NCI-H128 (cell line): ENCODE measurements around the gene STX16.

ENCODE experiments used
- DNase-seq: peaks from one replicate; lab custom pipeline; 2025; ENCODE audit not compliant: unreplicated experiment; lab: John Stamatoyannopoulos, UW

STX16 gene

DNA sequence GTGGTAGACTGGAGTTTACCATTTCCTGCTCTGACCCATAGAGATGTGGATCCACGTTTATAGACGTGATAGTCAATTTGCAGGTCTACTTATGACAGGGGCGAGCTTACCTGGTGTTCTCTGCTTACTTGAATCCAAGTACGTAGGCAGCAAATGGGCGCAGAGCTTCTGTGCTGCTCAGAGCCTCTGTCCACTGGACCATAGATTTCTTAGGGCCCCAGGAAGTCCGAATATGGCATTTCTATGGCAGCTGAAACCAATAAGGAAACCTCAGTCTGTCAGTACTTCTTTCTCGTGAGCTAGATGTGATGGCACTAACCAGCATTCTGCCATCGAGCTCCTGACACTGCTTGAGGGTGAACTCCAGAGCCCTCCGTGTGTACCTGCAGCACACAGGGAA is 22.0 kb downstream of the STX16 start:
- no peak for DNase-seq

DNA sequence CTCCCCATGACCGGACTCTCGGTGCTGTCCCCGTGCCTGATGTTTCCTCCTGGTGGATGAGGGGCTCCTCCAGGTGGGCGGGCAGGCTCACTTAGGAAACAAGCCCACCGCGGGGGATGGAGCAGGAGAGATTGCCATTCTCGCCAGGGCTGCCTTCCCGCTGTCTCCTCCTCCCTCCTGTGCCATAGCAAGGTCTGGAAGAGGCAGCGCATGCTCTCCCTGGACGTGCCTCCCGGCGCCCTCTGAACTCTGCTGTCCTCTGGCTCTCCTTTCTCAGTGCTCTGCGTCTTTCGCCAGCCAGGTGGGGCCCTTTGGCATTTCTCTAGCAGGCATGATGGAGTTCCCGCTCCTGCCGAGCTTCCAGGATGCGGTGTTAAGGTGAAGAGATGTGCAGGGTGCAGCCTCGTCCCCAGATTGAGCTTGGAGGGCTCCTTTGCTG is 24.1 kb downstream of the STX16 start:
- no peak for DNase-seq

DNA sequence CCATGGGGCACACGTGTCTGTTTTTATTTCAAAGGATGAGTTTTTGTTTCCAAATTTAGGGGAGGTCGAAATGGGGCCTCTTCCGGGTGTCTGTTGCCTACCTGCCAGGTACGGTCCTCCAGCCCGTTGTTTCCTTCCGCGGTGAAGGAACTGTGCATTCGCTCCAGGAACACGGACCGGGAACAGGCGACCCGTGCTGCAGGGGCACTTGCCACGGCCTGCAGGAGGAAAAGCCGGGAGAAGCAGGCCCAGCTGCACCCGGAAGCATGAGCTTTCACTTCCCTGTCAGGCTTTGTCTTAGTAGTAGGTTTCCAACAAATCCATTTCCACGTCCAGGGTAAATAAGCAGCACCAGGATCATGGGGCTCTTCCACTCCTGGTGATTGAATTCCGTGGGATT is 24.6 kb downstream of the STX16 start:
- DNase-seq = no peak

DNA sequence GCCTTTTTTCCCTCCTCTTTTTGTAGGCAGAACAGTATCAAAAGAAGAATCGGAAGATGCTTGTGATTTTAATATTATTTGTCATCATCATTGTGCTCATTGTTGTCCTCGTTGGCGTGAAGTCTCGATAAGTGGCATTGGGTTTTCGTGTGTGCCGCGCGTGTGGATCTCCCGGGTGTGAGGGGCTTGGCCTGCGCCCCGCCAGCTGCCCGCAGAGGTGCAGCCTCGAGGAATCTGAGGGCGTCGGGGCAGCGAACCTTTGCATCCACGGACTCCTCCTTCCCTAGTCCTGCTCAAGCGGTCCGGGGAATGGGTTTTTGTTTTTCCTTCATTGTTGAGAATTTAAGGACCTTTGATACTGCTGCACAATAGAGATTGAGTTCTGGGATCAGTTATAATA is 25.1 kb downstream of the STX16 start:
- no peak for DNase-seq

DNA sequence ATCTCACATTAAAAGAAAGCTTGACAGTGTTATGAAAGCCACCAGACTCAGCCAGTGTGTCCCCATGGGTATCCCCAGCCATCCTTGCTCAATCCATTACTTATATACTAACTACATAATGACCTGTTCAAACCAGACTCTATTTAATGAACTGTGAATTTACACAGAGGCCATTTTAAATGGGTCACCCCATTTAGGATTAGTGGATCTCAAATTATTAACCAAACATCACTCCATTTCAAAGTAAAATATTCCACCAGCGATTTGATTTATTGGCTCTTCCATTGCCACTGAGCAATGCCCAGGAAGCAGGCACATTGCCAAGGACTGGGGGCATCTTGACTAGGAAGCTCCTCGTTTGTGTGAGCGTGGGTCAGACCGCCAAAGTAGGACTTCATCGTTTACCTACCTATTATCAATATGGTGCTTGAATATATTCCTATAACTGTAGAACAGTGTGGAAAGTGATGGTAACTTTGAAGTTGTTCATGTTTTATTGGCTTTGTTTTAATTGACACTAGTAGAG is 26.1 kb downstream of the STX16 start:
- no peak for DNase-seq

DNA sequence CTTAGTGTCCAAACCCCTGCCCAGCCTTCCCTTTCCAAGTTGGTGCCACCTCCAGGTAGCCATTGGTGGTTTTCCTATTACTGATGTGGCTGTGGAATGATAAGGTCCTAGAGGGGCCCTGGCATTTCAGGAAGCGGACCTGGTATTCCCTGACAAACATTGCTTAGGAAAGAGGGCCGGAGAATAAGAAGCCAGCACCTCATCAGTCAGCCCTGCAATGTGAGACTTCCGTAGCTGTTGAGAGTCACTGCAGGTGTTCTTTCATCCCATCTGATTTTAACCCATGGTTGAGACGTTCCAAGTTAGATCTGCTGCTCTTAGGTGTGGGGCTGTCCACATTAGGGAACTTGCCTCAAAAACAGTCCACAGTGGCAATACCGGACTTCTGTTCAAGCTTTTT is 26.7 kb downstream of the STX16 start:
- DNase-seq = no peak

DNA sequence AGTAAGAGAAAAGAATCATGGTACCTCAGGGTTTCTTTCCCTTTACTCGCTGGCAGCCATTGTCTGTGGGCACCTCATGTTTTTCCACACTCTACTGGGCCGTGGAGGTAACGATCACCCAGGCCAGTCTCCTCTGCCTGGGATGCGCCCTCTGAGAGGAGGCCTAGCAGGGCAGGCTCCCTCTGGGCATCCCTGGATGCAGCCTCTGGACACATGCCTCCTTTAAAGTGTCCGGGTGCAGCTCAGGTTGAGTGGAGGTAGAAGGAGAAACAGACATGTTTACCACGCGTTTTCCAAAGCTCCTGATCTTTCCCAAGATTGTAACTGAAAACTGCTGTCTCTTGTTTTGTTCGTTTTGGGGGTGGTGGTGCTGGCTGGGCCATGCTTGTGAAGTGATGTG is 27.7 kb downstream of the STX16 start:
- no peak for DNase-seq

DNA sequence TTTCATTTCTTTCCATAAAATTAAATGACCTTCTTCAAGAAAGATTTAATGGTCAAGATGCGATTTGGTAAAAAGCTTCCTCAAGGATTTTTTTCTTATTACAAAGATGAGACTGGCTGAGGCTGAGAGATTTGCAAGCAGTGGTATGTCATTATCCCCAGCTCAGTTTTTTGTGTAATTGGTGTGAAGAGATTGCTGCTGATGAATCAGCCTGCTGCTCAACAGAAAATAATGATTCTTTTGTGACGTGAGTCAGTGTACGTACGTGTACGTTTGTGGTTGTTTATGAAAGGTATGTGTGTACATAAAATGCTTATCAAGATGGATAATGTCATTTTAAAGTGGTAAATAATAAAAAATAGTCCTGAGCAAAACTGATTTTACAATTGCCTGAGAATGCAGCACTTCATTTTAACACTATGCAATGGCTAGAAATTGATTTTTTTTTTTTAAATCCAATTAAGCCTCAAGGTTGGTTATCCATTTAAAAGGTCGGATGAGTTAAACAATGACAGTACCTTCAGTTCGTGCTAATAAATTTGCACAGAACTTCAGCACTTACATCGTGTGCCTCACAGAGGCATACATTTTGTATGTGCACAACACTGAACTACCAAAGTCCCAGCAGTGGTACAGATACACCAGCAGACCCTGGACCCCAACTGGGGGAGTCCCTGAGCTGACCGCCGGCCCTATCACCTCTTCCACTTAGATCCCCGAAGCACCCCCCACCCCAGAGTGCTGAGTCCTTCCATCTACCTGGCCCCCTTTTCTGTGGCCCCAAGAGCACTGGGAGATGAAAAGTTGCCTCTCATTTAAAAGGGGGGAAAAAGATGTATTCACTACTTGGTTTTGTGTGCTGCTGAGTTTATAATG is 31.8 kb downstream of the STX16 start:
- no peak for DNase-seq

DNA sequence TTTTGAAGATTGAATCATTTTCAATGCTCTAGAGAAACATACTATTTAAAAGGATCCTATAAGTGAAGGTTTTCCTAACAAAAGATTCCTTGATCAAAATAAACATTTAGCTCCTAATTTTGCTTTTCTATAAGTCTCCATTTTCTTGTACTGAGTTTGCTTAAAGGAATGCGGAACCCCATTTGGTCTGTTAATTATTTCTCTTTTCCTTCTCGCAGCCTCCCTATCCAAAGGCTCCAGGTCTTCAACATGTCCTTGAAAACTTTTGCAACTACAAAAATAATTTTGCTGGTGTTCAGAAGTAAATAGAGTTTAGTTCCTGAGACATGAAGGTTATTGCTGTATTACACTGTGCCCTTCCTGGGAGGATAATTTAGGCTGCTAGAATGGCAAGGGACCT is 33.2 kb downstream of the STX16 start:
- DNase-seq = no peak

DNA sequence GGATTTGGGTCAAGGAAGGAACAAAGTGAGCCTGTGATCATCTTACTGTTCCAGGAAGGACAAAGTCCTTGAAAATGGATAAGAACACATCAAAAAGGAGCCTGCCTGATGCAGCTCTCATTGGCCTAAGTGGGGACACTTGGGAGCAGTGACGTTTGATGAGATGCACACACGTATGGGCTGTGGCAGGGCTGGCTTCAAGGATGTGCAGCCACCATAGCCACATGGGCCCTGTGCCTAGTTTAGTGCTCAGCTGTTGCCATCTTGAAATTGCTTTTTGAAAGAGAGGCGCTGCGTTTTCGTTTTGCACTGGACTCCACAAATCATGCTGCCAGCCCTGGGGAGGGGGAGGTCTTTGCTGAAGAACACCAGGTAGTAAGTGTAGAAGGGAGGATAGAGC is 34.9 kb downstream of the STX16 start:
- DNase-seq = no peak

DNA sequence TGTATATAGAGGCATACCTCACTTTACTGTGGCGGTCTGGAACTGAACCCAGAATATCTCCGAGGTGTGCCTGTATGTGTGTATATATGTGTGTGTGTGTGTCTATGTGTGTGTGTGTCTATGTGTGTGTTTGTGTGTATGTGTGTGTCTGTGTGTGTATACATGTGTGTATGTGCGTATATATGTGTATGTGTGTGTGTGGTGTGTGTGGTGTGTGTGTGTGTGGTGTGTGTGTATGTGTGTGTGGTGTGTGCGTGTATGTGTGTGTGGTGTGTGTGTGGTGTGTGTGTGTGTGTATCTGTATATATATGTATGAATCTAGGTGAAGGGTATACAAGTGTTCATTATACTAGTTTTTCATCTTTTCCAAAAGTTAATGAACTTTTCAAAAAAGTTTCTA is 37.3 kb downstream of the STX16 start:
- no peak for DNase-seq

DNA sequence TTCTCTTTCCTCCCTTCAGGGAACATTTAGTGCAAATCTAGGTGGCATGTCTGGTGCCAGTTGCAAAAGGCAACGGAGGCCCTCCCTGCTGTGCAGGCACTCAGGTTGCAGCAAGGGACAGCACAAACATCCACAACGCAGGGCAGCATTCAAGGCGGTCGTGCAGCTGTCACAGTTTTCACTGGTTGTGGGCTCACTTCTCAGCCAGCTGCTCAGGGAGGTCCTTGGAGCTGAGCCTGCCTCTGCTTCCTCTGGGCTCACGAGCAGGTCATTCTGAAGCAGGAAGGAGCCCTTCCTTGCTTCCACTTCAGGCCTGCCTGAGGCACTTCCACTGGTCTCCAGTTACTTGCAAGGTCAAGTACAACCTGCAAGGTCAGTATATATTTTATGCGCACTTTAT is 37.8 kb downstream of the STX16 start:
- no peak for DNase-seq

DNA sequence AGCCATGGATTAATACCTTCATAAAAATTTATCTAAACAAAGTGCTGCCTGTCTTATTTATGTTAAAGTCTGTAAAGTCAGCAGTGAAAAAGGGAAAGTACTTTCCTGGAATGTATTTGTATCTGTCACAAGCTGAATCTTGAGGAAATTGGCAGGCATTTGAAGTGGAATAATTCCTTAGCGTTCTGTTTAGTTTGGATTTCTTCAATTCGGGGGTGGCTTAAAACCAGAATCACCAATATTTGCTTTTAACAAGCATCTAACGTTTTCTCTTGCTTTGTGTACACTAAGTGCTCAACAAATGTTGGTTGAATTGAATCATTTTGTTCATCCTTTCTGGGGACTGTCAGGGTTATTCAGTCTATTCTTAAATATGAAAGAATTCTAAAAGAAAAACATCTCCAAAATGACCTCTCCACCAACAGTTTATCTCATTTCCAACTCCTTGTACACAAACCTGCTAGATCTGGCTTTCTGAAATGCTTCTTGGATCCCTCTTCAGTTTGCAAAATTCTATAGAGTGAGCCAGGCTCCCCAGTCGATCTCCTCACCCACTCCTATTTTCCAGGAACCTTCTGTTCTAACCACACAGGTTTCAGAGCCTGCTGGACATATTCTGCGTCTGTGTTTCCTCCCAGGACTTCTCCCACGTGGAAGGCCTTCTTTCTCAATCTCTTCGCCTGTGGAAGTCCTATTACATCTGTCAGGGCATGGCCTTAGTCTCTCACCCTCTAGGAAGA is 39.5 kb downstream of the STX16 start:
- DNase-seq = no peak

DNA sequence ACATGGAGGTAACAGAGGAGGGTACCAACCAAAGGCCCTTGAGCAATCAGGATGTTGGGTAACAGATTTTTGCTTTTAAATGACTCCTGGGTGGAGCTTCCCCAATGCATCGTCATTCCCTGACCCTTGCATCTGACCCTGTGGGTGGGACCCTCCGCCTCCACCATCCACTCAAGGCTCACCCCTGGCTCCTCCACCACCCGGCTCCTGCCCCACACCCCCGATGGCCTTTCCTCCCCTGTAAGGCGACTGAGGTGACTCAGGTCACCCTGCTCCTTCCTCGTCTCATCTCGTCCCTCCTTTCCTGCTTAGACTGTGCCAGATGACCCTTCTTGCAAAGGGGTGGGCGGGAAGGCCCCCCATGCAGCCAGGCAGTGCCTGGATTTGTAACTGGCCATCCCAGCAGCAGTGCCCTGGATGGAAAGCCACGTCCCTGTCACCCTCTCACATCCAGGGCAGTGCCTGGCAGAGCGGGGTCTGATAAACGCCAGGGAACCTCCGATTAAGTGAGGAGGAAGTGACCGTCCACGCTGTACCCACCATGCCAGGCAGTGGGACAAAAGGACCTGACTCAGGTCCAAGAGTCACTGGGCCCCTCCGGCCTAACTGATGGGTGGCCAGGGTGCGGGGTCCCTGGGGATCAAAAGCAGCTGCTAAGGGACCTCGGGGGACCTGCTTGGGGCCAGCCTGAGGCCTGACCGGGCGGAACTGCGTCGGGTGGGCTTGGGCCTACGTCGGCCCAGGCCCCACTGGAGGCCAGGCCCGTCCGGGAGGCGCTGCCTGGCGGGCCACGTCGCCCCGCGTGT is 40.9 kb downstream of the STX16 start:
- no peak for DNase-seq

DNA sequence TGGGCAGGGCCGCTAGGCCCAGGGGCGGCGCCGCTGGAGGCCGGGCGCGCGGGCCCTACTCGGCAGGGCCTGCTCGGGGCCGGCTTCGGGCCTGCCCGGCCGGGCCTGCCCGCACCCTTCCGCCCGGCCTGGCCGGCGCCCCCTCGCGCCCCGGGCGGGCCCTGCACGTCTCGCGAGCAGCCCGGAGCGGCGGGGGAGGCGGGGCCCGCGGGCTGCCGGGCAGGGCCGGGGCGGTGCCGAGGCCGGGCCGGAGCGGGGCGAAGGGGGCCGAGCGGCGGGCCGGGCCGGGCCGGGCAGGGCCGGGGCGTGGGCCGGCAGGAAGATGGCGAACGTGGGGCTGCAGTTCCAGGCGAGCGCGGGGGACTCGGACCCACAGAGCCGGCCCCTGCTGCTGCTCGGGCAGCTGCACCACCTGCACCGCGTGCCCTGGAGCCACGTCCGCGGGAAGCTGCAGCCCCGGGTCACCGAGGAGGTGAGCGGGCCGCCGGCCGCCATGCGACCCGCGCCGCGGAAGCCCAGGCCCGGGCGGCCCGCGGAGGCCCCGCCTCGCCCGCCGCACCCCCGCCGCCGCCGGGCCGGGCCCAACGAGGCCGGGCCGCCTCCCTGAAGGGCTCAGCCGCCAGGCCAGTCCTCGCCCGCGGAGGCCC is 41.6 kb downstream of the STX16 start, which contains the start of gene NPEPL1:
NPEPL1 (plus strand) TSS at position 222 of the 647 bp plus-strand sequence; CDS start at position 323, 101 bp downstream.
- DNase-seq = no peak

DNA sequence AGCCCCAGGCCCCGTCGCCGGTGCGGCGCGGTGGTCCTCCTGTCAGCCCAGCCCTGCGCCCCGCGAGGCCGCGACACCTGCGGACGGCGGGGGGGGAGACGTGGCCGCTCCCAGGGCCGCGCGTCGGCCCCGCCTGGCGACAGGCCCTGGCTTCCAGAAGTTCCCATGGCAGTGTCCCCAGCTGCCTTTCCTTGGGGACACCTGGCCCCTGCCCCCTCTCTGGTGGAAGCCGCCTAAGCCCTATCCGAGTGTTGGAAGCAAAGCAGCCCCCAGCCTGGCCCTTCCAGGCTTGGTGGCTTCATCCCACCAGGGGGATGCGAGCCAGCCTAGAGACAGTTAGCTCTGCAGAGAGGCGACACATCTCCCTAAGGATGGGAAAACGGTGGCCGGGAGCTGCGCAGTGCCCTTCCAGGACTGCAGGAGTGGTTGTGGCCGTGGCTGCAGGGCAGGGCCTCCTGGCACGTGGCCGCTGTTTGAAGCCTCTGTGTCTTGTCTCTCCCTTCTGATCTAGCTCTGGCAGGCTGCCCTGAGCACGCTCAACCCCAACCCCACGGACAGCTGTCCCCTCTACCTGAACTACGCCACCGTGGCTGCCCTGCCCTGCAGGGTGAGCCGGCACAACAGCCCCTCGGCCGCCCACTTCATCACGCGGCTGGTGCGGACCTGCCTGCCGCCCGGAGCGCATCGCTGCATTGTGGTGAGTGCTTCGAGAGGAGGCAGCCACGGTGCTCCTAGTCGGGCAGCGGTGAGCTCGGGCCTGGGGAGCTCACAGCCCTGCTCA is 42.3 kb downstream of the STX16 start:
- DNase-seq = no peak

DNA sequence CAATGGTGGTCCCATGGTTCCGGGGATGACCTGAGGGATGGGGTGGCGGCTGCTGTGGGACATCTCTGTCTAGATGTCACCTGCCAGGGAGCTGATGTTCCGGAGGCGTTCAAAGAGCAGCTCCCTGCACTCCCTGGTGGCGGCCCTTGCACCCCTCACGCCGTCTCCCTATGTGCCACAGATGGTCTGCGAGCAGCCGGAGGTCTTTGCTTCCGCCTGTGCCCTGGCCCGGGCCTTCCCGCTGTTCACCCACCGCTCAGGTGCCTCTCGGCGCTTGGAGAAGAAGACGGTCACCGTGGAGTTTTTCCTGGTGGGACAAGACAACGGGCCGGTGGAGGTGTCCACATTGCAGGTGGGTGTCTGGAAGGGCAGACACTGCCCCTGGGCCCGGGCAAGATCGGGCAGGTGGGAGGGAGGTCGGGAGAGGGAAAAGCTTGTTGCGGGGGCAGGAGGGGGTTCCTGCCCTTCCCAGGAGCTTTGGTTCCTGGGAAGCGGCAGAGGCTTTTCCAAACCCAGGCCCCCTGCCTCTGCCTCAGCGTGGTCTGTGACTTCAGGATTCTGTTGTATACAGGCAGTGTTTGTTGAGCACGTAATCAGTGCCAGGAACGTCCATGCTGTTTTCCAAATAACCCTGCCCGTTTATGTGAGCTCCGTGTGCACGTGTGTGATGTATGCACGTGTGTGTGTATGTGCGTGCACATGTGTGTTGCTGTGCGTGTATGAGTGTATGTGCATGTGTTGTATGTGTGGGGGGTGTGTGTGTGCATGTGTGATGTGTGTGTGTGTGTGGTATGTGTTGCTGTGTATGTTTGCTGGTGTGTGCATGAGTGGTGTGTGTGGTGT is 43.4 kb downstream of the STX16 start:
- DNase-seq = no peak

DNA sequence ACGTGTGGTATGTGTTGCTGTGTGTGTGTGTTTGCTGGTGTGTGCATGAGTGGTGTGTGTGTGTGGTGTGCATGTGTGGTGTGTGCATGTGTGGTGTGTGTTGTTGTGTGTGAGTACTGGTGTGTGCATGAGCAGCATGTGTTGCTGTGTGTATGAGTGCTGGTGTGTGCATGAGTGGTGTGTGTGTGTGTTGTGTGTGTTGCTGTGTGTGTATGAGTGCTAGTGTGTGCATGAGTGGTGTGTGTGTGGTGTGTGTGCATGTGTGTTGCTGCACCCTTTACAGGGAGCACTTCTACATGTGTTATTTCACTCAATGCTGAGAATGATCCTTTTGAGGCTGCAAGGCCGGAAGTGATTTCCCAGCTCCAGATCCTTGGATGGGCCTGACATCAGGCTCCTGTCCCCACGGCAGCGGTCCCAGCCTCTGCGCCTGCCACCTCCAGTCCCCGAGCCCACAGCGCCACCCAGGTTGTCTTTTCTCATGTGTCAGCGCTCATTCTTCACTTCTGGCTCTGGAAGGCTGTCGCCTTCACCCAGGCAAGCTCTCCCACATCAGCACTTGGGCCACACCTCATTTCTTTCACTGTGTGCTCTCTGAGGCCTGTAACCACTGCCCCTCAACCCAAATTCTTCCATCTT is 44.1 kb downstream of the STX16 start:
- no peak for DNase-seq
